HCT116 (cell line): ENCODE data around the gene PAFAH1B1. TPM values are rescaled to one million over a fixed set of nuclear protein-coding genes. Genes with fewer than 3 reads are reported as not detected.

Experiments used
- ATAC-seq: fragments of 200-7000 bp; cut with Tn5 transposase; 2 replicates; pipeline ENCODE4 v1.9.1; 2020; ENCODE audit warnings: mild to moderate bottlenecking, moderate library complexity
- BruUV-seq: library from RNA; stranded (reverse); fragments of 400-500 nt; replicated peaks from 2 replicates; lab custom pipeline; 2021; lab: Mats Ljungman, UMichigan
- CTCF ChIA-PET: fragments of 300-600 bp; sonication (Branson Sonifier 250); formaldehyde crosslinking; loops from one replicate; lab custom pipeline; 2021; ENCODE audit warnings: antibody characterized with exemption; lab: Charles Lee
- POLR2A ChIA-PET: fragments of 300-600, 350-600 bp; sonication (Branson Sonifier 250); formaldehyde crosslinking; loops from one replicate; lab custom pipeline; 2021; ENCODE audit warnings: antibody characterized with exemption; lab: Charles Lee
- RAD21 ChIA-PET, 2 experiments: fragments of 300-600 bp; sonication (Branson Sonifier 250); formaldehyde crosslinking; loops; one replicate each; lab custom pipeline; 2023; ENCODE audit warnings: low total read pairs in 2 of 2; ENCODE audit not compliant: uncharacterized antibody in 2 of 2, unreplicated experiment in 2 of 2, low non-redundant PET in 1 of 2; lab: Charles Lee
- DNase-seq: peaks from one replicate; pipeline ENCODE4 v3.0.0-alpha.2; 2010; ENCODE audit warnings: low read depth, low spot score
- H2AFZ ChIP-seq: fragments of 200-600 bp; shearing (Covaris generic), sonication (generic); 2 replicates; pipeline ENCODE4 v1.6.1; 2017; ENCODE audit warnings: low read depth, mixed run types, mixed read lengths, antibody characterized with exemption, low read length; ENCODE audit not compliant: poor library complexity, severe bottlenecking
- H3K27ac ChIP-seq: 2 replicates; pipeline ENCODE4 v1.5.1; 2012; ENCODE audit warnings: low read depth, low read length
- H3K27me3 ChIP-seq: fragments of 200-600 bp; sonication (generic); 2 replicates; pipeline ENCODE4 v1.6.1; 2016; ENCODE audit warnings: mixed run types, low read length, mixed read lengths; ENCODE audit not compliant: insufficient read depth
- H3K36me3 ChIP-seq, 2 experiments: fragments of 200-500 bp in 1 of 2; fragments of 200-600 bp in 1 of 2; sonication (Bioruptor generic) in 1 of 2; sonication (generic) in 1 of 2; 2 replicates each; pipeline versions ENCODE4 v1.5.1 to v1.6.1; 2014 to 2016; ENCODE audit warnings: low read length in 2 of 2, inconsistent platforms in 1 of 2, mixed read lengths in 1 of 2, mixed run types in 1 of 2; ENCODE audit not compliant: insufficient read depth in 2 of 2, control insufficient read depth in 1 of 2
- H3K4me1 ChIP-seq, 2 experiments: fragments of 200-600 bp in 1 of 2; sonication (generic) in 1 of 2; 2 replicates each; pipeline versions ENCODE4 v1.5.1 to v1.6.1; 2012 to 2017; ENCODE audit warnings: low read length in 2 of 2, inconsistent platforms in 1 of 2, mild to moderate bottlenecking in 1 of 2, mixed read lengths in 1 of 2, mixed run types in 1 of 2, moderate library complexity in 1 of 2; ENCODE audit not compliant: insufficient read depth in 2 of 2, control insufficient read depth in 1 of 2
- H3K4me2 ChIP-seq: fragments of 200-600 bp; sonication (generic); 2 replicates; pipeline ENCODE4 v1.6.1; 2017; ENCODE audit warnings: mixed run types, low read length, mixed read lengths
- H3K4me3 ChIP-seq, 2 experiments: fragments of 200-600 bp in 1 of 2; sonication (generic) in 1 of 2; replicated peaks in 1 of 2; 2 replicates each; pipeline ENCODE4 v1.5.1; 2011 to 2016; ENCODE audit warnings: low read length in 2 of 2, control low read depth in 1 of 2, low read depth in 1 of 2, mild to moderate bottlenecking in 1 of 2, mixed read lengths in 1 of 2, mixed run types in 1 of 2
- H3K79me2 ChIP-seq: fragments of 200-600 bp; sonication (generic); 2 replicates; pipeline ENCODE4 v1.6.1; 2017; ENCODE audit warnings: mild to moderate bottlenecking, mixed run types, low read length, moderate library complexity, mixed read lengths; ENCODE audit not compliant: insufficient read depth
- H3K9ac ChIP-seq: fragments of 200-600 bp; sonication (generic); 2 replicates; pipeline ENCODE4 v1.6.1; 2016; ENCODE audit warnings: low read length, mixed read lengths
- H3K9me2 ChIP-seq: fragments of 200-600 bp; sonication (generic), shearing (Covaris generic); 2 replicates; pipeline ENCODE4 v1.6.1; 2017; ENCODE audit warnings: mixed run types, mild to moderate bottlenecking, moderate library complexity; ENCODE audit not compliant: insufficient read depth
- H3K9me3 ChIP-seq, 2 experiments: fragments of 200-500 bp in 1 of 2; fragments of 200-600 bp in 1 of 2; sonication (Bioruptor generic) in 1 of 2; sonication (generic) in 1 of 2; 2 replicates each; pipeline ENCODE4 v1.6.1; 2014 to 2017; ENCODE audit warnings: low read length in 2 of 2, mixed read lengths in 2 of 2, inconsistent platforms in 1 of 2, low read depth in 1 of 2, mild to moderate bottlenecking in 1 of 2, mixed run types in 1 of 2, moderate library complexity in 1 of 2; ENCODE audit not compliant: control insufficient read depth in 1 of 2, insufficient read depth in 1 of 2
- H4K20me1 ChIP-seq: fragments of 200-600 bp; sonication (generic), shearing (Covaris generic); 2 replicates; pipeline ENCODE4 v1.6.1; 2017; ENCODE audit warnings: mixed run types, mild to moderate bottlenecking, moderate library complexity; ENCODE audit not compliant: insufficient read depth
- CBX3 ChIP-seq: IDR thresholded peaks from 2 replicates; pipeline ENCODE4 v1.6.1; 2012; ENCODE audit warnings: low read depth
- CTCF ChIP-seq, 3 experiments: fragments of 200-600 bp in 1 of 3; sonication (generic) in 1 of 3; IDR thresholded peaks in 2 of 3; conservative IDR thresholded peaks in 1 of 3; 2 replicates each; pipeline ENCODE4 v1.5.1; 2012 to 2017; ENCODE audit warnings: low read depth in 2 of 3, low read length in 2 of 3, antibody characterized with exemption in 1 of 3, borderline replicate concordance in 1 of 3, control low read depth in 1 of 3, mild to moderate bottlenecking in 1 of 3, mixed read lengths in 1 of 3, mixed run types in 1 of 3, moderate library complexity in 1 of 3; ENCODE audit not compliant: insufficient read depth in 1 of 3
- EGR1 ChIP-seq: IDR thresholded peaks from 2 replicates; pipeline ENCODE4 v1.6.1; 2012; ENCODE audit warnings: low read depth
- ELF1 ChIP-seq: IDR thresholded peaks from 2 replicates; pipeline ENCODE4 v1.6.1; 2012; ENCODE audit warnings: low read depth, borderline replicate concordance
- EZH2 ChIP-seq: fragments of 200-600 bp; sonication (generic); IDR thresholded peaks from 2 replicates; pipeline ENCODE4 v1.6.1; 2017; ENCODE audit warnings: antibody characterized with exemption, mixed run types
- EZH2phosphoT487 ChIP-seq: fragments of 200-600 bp; IDR thresholded peaks from 2 replicates; pipeline ENCODE4 v1.6.1; 2018; ENCODE audit warnings: antibody characterized with exemption, borderline replicate concordance
- FOSL1 ChIP-seq: IDR thresholded peaks from 2 replicates; pipeline ENCODE4 v1.6.1; 2012; ENCODE audit warnings: low read depth
- JUND ChIP-seq: IDR thresholded peaks from 2 replicates; pipeline ENCODE4 v1.6.1; 2012
- MAX ChIP-seq: IDR thresholded peaks from 2 replicates; pipeline ENCODE4 v1.6.1; 2012
- POLR2A ChIP-seq: IDR thresholded peaks from 2 replicates; pipeline ENCODE4 v1.7.0; 2011; ENCODE audit warnings: borderline replicate concordance; ENCODE audit not compliant: insufficient read depth, insufficient read length; ENCODE audit errors: extremely low read depth
- RAD21 ChIP-seq: IDR thresholded peaks from 2 replicates; pipeline ENCODE4 v1.6.1; 2012; ENCODE audit warnings: low read depth, mild to moderate bottlenecking
- REST ChIP-seq: IDR thresholded peaks from 2 replicates; pipeline ENCODE4 v1.6.1; 2012; ENCODE audit warnings: low read depth
- SIN3A ChIP-seq: IDR thresholded peaks from 2 replicates; pipeline ENCODE4 v1.6.1; 2012; ENCODE audit warnings: low read depth
- SP1 ChIP-seq: IDR thresholded peaks from 2 replicates; pipeline ENCODE4 v1.6.1; 2012; ENCODE audit warnings: low read depth
- SRF ChIP-seq: IDR thresholded peaks from 2 replicates; pipeline ENCODE4 v1.6.1; 2012; ENCODE audit warnings: low read depth
- TCF7L2 ChIP-seq: IDR thresholded peaks from 2 replicates; pipeline ENCODE4 v1.7.0; 2011; ENCODE audit warnings: borderline replicate concordance, inconsistent platforms; ENCODE audit not compliant: insufficient read depth, insufficient read length; ENCODE audit errors: extremely low read depth
- YY1 ChIP-seq: IDR thresholded peaks from 2 replicates; pipeline ENCODE4 v1.6.1; 2011; ENCODE audit warnings: low read length, low read depth, moderate library complexity, mild to moderate bottlenecking; ENCODE audit not compliant: insufficient replicate concordance; ENCODE audit errors: extremely low read depth
- ZBTB33 ChIP-seq: IDR thresholded peaks from 2 replicates; pipeline ENCODE4 v1.6.1; 2011; ENCODE audit warnings: mild to moderate bottlenecking, low read length, moderate library complexity; ENCODE audit not compliant: insufficient replicate concordance; ENCODE audit errors: extremely low read depth
- ZFX ChIP-seq: fragments of 450-650 bp; IDR thresholded peaks from 2 replicates; pipeline ENCODE4 v1.6.1; 2017
- intact Hi-C: fragments of 100-400 bp; cut with micrococcal nuclease; formaldehyde crosslinking; loops from 2 replicates; pipeline ENCODE4 v1.10.0; 2022
- total RNA-seq: library from RNA; stranded (reverse); gene quantifications from one replicate; pipeline ENCODE4 v1.2.1, GENCODE V29; 2021; ENCODE audit not compliant: unreplicated experiment

Gene PAFAH1B1
- total RNA-seq, 1 experiment from 2014 or later = 113 TPM

- H3K9me3 ChIP-seq = no peaks in the 10 kb centered on the region
- intact Hi-C loops = no loop called here
- peaks cover 17% of the 10 kb centered on the region; the same call in 1 of the 2 replicates for H4K20me1 ChIP-seq
- H3K79me2 ChIP-seq = peaks cover 74% of the 10 kb centered on the region
- ChIA-PET RAD21 (no interaction called here), POLR2A (no interaction called here), CTCF (no interaction called here)
- DNase-seq = no peak
- no peak overlapping the region for H3K4me3 ChIP-seq
- H3K4me2 ChIP-seq = no peak overlapping the region
- H3K27me3 ChIP-seq = no peaks in the 10 kb centered on the region
- H3K9ac ChIP-seq = no peak overlapping the region; the same call in 1 of the 2 replicates
- peaks cover 18 to 27% of the 10 kb centered on the region in 2 experiments for H3K4me1 ChIP-seq
- ATAC-seq = no peak
- no TSS peak for BruUV-seq
- no peak for TF ChIP-seq CTCF (IDR thresholded peaks at IDR 0.05 in 2 of 3, conservative IDR thresholded peaks at IDR 0.05 in 1 of 3; ENCODE audit: borderline replicate concordance in 1 of 3, insufficient read depth in 1 of 3, low read depth in 2 of 3, low read length in 2 of 3)
- TF ChIP-seq JUND = no peak
- TF ChIP-seq REST = no peak
- no peak for TF ChIP-seq SRF
- no peak for TF ChIP-seq EZH2phosphoT487
- TF ChIP-seq YY1 = no peak
- no peak for TF ChIP-seq SIN3A
- no peak for TF ChIP-seq EZH2
- TF ChIP-seq ELF1 = no peak
- TF ChIP-seq EGR1 = no peak
- no peak for TF ChIP-seq ZFX
- no peak for TF ChIP-seq MAX
- no peak for TF ChIP-seq TCF7L2
- no peak for TF ChIP-seq CBX3
- no peak for TF ChIP-seq FOSL1
- no peak for TF ChIP-seq SP1
- no peak for TF ChIP-seq POLR2A
- TF ChIP-seq RAD21 = no peak
- no peak for TF ChIP-seq ZBTB33
- TF ChIP-seq, all 23 proteins: peak for 0
- Histone ChIP-seq H2AFZ (no peak overlapping the region), H3K9me2 (no peaks in the 10 kb centered on the region), H3K36me3 (peaks cover 14 to 42% of the 10 kb centered on the region in 2 experiments), H3K27ac (no peak overlapping the region; the same call in 1 of the 2 replicates)
These were observed 111.8 kb downstream of the PAFAH1B1 start for GRCh38 chr17:2705263-2705662.
